Retinal pigment epithelial cell (primary cell): ENCODE results near the gene MRTFA.

Source experiments
- DNase-seq: peaks from one replicate; pipeline ENCODE4 v3.0.0-alpha.2; 2010; ENCODE audit warnings: low read depth
- H3K4me3 ChIP-seq: 2 replicates; pipeline ENCODE4 v1.5.1; 2011; ENCODE audit warnings: mild to moderate bottlenecking, low read length, control low read depth, moderate library complexity
- TF ChIP-seq, protein P1 (sequence below): conservative IDR thresholded peaks from 2 replicates; pipeline ENCODE4 v1.5.1; 2011; ENCODE audit warnings: low read depth, low read length, control low read depth, inconsistent platforms

Gene MRTFA

DNA sequence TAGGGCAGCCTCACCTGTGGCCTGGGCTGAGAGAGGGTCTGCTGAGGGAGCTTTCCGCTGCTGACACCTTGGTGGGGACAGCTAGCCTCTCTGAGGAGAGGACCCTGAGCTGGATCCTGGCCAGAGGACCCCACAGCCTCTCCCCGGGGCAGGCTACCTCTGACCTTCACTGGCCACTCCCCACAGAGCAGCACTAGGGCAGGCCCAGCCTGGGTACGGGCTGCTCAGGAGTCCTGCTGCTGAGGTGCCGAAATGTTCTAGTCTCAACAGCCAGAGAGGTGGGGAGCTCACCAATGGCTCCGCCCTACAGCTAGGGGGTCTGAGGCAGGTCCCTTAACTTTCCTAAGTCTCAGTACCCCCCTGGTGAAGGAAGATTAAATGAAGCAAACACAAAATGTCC is 218.6 kb downstream of the MRTFA start:
- no peak for DNase-seq
- TF ChIP-seq, protein P1, sequence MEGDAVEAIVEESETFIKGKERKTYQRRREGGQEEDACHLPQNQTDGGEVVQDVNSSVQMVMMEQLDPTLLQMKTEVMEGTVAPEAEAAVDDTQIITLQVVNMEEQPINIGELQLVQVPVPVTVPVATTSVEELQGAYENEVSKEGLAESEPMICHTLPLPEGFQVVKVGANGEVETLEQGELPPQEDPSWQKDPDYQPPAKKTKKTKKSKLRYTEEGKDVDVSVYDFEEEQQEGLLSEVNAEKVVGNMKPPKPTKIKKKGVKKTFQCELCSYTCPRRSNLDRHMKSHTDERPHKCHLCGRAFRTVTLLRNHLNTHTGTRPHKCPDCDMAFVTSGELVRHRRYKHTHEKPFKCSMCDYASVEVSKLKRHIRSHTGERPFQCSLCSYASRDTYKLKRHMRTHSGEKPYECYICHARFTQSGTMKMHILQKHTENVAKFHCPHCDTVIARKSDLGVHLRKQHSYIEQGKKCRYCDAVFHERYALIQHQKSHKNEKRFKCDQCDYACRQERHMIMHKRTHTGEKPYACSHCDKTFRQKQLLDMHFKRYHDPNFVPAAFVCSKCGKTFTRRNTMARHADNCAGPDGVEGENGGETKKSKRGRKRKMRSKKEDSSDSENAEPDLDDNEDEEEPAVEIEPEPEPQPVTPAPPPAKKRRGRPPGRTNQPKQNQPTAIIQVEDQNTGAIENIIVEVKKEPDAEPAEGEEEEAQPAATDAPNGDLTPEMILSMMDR: no peak
- no peak overlapping the region for H3K4me3 ChIP-seq

DNA sequence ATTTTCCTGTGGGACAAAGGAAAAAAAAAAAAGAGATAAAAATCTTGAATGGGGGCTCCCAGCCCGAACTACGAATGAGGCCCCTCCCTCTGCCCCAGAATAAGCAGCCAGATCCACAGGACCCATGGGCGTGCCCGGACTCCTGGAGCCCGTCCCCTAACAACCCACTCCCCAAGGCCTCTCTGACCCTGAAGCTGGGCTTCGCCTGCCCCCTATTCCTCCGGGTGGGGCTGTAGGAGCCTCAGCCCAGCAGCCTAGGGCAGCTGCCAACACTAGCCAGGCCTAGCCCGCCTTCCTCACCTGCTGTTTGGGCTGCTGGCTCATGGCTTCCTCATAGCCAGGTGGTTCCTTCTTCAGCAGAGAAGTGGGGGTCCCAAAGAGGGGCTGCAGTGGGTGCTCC is 219.5 kb downstream of the MRTFA start:
- no peak overlapping the region for H3K4me3 ChIP-seq
- TF ChIP-seq, protein P1: no peak
- DNase-seq: no peak

DNA sequence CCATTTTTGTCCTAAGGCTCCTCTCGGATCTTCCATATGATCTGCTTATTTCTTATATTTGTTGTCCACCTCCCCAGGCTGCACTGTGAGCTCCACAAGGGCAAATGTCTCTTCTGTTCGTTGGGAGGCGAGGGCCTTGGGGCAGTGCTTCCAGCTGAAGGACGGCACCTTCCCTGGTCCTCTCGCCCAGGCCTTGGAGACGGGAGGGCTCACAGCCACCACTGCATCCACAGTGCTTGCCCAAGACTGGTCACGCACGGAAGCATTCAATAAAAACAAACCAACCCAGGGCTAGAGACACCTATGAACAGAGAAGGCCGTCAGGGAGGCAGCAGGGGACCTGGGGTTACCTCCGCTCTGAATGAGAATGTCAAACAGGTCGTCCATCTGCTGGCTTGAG is 219.9 kb downstream of the MRTFA start:
- TF ChIP-seq, protein P1: no peak
- DNase-seq: no peak
- H3K4me3 ChIP-seq: no peak overlapping the region

DNA sequence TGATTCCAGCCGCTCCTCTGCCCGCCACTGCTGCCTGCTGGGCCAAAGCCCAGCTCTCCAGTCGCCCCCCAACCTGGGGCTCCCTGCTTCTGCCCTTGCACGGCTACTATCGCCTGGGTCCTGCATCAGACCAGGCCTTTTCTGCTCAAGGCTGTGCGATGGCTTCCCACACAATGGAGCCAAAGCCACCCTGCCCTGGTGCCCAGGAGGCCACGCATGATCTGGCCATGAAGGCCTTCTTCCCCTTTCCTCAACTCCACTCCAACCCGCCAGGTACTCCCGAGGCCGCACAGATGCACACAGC is 220.3 kb downstream of the MRTFA start:
- TF ChIP-seq, protein P1: no peak
- DNase-seq: no peak
- H3K4me3 ChIP-seq: no peak overlapping the region

DNA sequence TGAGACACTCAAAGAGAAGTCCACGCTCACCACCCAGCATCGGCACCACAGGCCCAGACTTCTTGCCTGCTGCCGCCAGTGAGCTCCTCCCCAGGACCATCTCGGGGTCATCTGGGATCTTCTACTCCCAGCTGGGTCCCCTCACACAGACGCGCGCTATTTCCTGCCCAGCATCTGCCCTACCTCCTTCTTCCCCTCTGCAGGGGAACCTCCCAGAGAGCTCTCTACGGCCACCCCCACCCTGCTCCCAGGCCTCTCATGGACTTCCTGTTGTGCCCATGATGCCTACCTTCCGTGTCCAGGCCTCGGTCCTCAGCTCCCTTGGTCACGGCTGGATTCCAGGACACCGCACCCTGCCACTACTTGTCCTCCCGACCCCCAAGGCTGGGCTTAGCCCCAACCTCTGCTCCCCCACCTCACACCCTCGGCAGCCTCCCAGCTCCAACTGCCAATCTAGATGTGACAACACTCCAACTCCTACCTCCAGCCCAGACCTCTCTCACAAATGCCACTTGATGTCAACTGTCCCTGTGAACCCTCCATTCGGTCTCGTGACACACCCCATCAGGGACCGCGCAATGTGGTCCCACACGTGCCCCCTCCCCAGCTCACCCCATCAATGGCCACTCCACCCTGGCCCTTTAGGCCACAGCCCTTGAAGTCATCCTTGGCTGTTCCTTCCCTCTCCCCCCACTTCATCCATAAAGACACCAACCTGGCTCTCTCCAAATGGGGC is 220.8 kb downstream of the MRTFA start:
- no peak overlapping the region for H3K4me3 ChIP-seq
- no peak for DNase-seq
- TF ChIP-seq, protein P1: no peak

DNA sequence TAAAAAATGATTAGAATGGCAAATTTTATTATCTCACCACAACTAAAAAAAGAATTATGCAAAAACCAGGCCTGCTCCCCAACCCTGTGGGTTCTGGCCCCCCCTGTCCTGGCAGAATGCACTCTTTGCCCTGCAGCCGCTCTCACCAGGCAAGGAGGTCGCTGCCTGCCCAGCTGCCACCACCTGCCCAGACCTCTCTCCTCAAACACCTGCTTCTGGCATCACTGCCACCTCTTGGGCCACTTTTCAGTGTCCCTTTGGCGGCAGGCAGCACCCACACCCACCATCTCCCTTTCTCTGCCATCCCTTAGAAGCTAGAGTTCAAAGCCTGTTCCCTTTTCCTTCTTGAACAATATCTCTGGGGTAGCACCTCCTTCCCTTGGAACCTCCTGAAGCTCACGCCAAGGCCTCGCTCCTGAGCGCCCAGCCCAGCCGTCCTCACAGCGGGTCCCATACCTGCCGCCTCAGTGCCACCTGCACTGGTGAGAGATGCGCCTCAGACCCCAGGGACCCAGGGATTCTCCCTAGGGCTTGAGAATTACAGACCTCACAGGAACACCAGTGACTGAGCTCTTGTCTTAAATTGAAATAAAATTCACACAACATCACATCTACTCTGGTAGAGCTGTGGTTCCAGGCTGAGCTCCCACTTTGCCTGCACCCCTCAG is 221.5 kb downstream of the MRTFA start:
- TF ChIP-seq, protein P1: no peak

DNA sequence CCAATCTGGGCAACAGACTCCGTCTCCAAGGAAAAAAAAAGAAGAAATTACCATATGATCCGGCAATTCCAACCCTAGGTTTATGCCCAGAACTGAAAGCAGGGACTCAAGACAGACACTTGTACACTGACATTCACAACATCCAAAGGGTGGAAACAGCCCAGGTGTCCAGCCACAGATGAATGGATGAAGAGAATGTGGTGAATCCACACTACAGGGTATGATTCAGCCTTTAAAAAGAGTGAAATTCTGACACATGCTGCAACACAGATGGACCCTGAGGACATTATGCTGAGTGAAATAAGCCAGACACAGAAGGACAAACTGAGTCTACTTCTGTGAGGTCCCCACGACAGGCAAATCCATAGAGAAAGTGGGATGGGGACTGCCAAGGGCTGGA is 222.2 kb downstream of the MRTFA start:
- H3K4me3 ChIP-seq: no peak overlapping the region
- DNase-seq: no peak
- TF ChIP-seq, protein P1: no peak

More for the DNA sequence above, 221.5 kb downstream of the MRTFA start:
- H3K4me3 ChIP-seq: no peak overlapping the region
- DNase-seq: no peak
